Mesangial cell (primary cell): Measurements from ENCODE around the gene EIF1. TPM values are rescaled to one million over a fixed set of nuclear protein-coding genes. Genes with fewer than 3 reads are reported as not detected.

ENCODE experiments used
- total RNA-seq: library from RNA; depleted of rRNA; stranded (reverse); fragments of >200 nt; gene quantifications from 2 replicates; pipeline ENCODE4 v1.2.3, GENCODE V29; 2015

EIF1 gene
- total RNA-seq: 99.4 and 202 TPM in 2 replicates

DNA sequence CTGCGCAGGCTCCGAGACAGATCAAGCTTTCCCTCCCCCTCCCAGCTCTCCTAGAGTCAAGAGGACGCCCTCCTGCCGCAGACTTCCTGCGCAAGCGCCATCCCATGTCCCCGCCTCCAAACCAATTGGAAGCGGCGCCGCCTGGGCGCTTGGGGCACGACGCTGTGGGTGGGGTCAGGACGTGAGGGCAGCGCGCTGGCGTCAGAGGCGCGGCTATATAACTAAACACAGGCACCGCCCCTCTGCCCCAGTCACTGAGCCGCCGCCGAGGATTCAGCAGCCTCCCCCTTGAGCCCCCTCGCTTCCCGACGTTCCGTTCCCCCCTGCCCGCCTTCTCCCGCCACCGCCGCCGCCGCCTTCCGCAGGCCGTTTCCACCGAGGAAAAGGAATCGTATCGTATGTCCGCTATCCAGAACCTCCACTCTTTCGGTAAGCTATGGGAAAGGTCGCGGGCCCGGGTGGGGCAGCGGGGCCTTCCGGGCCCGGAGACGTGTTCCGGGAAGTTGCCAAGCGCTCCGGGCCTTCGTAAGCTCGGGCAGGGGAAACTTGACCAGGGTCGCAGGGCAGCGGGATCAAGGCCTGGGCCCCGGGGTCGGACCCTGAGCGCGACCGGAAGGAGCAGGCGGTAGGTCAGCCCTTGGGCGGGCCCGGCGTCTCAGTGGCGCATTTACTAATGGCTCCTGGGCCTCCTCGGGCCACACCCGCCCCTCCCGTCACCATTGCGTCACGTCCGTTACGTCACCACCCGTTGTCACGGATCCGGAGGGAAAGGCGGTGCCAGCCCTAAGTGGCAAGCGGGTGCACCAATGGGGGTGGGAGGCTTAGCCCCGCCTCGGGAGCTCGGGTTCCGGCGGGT is at the start of gene EIF1:
Gene EIF1, plus strand, starts transcription at position 245 of the 856 bp plus-strand sequence. Its CDS starts 154 bp downstream, at position 399.

DNA sequence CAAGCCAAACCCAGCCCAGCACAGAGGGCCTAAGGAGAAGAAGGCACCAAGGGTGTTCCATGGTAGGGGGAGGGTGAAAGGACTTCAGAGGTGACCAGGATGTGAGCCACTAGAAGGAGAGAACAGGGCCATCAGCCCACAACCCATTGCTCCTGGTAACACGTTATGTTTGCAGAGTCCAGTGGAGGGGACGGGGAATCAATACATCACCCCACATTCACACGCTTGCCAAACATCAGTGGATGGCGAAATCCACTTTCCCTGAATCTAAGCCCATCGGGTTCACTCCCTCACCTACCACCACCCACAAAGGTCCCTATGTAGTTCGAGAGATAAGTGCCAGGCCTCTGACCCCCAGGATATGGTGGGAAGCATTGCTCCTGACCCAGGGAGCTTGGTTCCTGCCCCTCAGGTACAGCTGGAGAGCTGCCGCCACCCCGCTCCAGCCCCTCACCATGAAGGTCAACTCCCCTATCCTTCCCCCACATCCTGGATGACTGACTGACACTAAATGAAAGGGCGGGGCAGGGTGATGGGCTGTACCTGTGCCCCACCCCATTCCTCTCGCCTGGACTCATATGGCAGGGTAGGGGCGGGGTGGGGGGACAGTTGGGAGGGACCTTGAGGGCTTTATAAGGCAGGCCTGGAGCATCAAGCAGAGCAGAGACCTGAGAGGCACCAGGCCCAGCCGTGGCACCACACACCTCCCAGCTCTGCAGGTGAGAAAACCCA is 23.1 kb downstream of the EIF1 start, which contains the start of gene GAST:
Gene GAST, plus strand, starts transcription at position 663 of the 732 bp plus-strand sequence. CDS start 3,106 bp downstream, outside the sequence.

GRCh38 chr17:41734139-41734948 is 45.7 kb downstream of the EIF1 start, which contains the start of gene HAP1:
Gene HAP1 (minus strand): TSS chr17:41734643. CDS start chr17:41734634, 9 bp downstream.

Other genes with a start within 250 kb of the EIF1 start
- not detected in 2 replicates for gene KRT38, start 247.9 kb upstream of the EIF1 start, total RNA-seq
- gene KRT32, start 221.5 kb upstream of the EIF1 start, total RNA-seq: not detected in 2 replicates
- gene KRT35, start 207.7 kb upstream of the EIF1 start, total RNA-seq: not detected in 2 replicates
- gene KRT36, start 199.0 kb upstream of the EIF1 start, total RNA-seq: not detected in 2 replicates
- gene KRT13, start 183.3 kb upstream of the EIF1 start, total RNA-seq: not detected in 2 replicates
- 1.0 and 2.8 TPM in 2 replicates for gene KRT15, start 170.0 kb upstream of the EIF1 start, total RNA-seq
- 918 and 2,026 TPM in 2 replicates for gene KRT19, start 160.6 kb upstream of the EIF1 start, total RNA-seq
- gene KRT9, start 116.8 kb upstream of the EIF1 start, total RNA-seq: not detected in 2 replicates
- not detected in 2 replicates for gene KRT14, start 102.0 kb upstream of the EIF1 start, total RNA-seq
- gene KRT16, start 76.1 kb upstream of the EIF1 start, total RNA-seq: 0.51 TPM in 1 of 2 replicates, not detected in the other
- gene KRT17, start 64.3 kb upstream of the EIF1 start, total RNA-seq: 2.3 and 25.7 TPM in 2 replicates
- gene GAST, start 23.4 kb downstream of the EIF1 start, total RNA-seq: not detected in 2 replicates
- 0.13 TPM in 1 of 2 replicates, not detected in the other for gene HAP1, start 45.8 kb downstream of the EIF1 start, total RNA-seq
- gene JUP, start 97.8 kb downstream of the EIF1 start, total RNA-seq: 302 and 440 TPM in 2 replicates
- gene P3H4, start 123.1 kb downstream of the EIF1 start, total RNA-seq: 64.4 and 101 TPM in 2 replicates
- 175 and 310 TPM in 2 replicates for gene FKBP10, start 124.1 kb downstream of the EIF1 start, total RNA-seq
- 54.9 and 82.1 TPM in 2 replicates for gene NT5C3B, start 147.3 kb downstream of the EIF1 start, total RNA-seq
- gene KLHL10, start 148.9 kb downstream of the EIF1 start, total RNA-seq: not detected in 2 replicates
- gene KLHL11, start 176.5 kb downstream of the EIF1 start, total RNA-seq: 13.2 and 18.5 TPM in 2 replicates
- 251 and 418 TPM in 2 replicates for gene ACLY, start 230.1 kb downstream of the EIF1 start, total RNA-seq
- gene ODAD4, start 241.7 kb downstream of the EIF1 start, total RNA-seq: 1.0 and 1.1 TPM in 2 replicates